ENCODE measurements around the gene COL13A1. TPM values are rescaled to one million over a fixed set of nuclear protein-coding genes. Genes with fewer than 3 reads are reported as not detected.

Gene COL13A1
- total and polyA plus RNA-seq, 2 donors from 2014 or later, result 4.0 to 5.2 TPM

- intact Hi-C loops (cut with DNase I), result no loop called here
- H3K36me3 ChIP-seq (ENCODE audit: control insufficient read depth in 2 of 3, insufficient read depth in 3 of 3, low read length in 3 of 3), result no peaks in the 10 kb centered on the region
- no peak overlapping the region for H3K9ac ChIP-seq (ENCODE audit: low read length in 3 of 3)
- no peak for TF ChIP-seq CTCF (IDR thresholded peaks at IDR 0.05; ENCODE audit: borderline replicate concordance, extremely low read depth, insufficient read depth)
- no peak overlapping the region for H3K4me3 ChIP-seq (ENCODE audit: low read length in 3 of 3)
- H3K4me1 ChIP-seq (ENCODE audit: control insufficient read depth in 2 of 3, insufficient read depth in 2 of 3, low read depth in 1 of 3, low read length in 3 of 3), result peaks cover 0 to 4% (median 0%) of the 10 kb centered on the region in 3 donors
- FAIRE-seq (no peak), DNase-seq (no peak)
- H3K27me3 ChIP-seq (ENCODE audit: control insufficient read depth, insufficient read depth, low read length), result no peaks in the 10 kb centered on the region
- no peaks in the 10 kb centered on the region for H3K9me3 ChIP-seq (ENCODE audit: control insufficient read depth in 2 of 3, insufficient read depth in 1 of 3, low read length in 3 of 3)
- no peak overlapping the region for H3K27ac ChIP-seq (ENCODE audit: low read depth in 2 of 2, low read length in 2 of 2)
Observed at GRCh38 chr10:69863580-69863979, 61.9 kb downstream of the COL13A1 start.

- no peaks in the 10 kb centered on the region for H3K27me3 ChIP-seq (ENCODE audit: control insufficient read depth, insufficient read depth, low read length)
- no peak overlapping the region for H3K9ac ChIP-seq (ENCODE audit: low read length in 3 of 3)
- intact Hi-C loops (cut with DNase I), result no loop called here
- H3K4me1 ChIP-seq (ENCODE audit: control insufficient read depth in 2 of 3, insufficient read depth in 2 of 3, low read depth in 1 of 3, low read length in 3 of 3), result peaks cover 0 to 4% (median 0%) of the 10 kb centered on the region in 3 donors
- no peak for DNase-seq
- no peak for TF ChIP-seq CTCF (IDR thresholded peaks at IDR 0.05; ENCODE audit: borderline replicate concordance, extremely low read depth, insufficient read depth)
- no peak for FAIRE-seq
- no peak overlapping the region for H3K4me3 ChIP-seq (ENCODE audit: low read length in 3 of 3)
- no peaks in the 10 kb centered on the region for H3K36me3 ChIP-seq (ENCODE audit: control insufficient read depth in 2 of 3, insufficient read depth in 3 of 3, low read length in 3 of 3)
- no peaks in the 10 kb centered on the region for H3K9me3 ChIP-seq (ENCODE audit: control insufficient read depth in 2 of 3, insufficient read depth in 1 of 3, low read length in 3 of 3)
- H3K27ac ChIP-seq (ENCODE audit: low read depth in 2 of 2, low read length in 2 of 2), result no peak overlapping the region
Observed at GRCh38 chr10:69864321-69864720, 62.6 kb downstream of the COL13A1 start.

- DNase-seq (no peak), FAIRE-seq (no peak)
- Histone ChIP-seq H3K9me3 (ENCODE audit: control insufficient read depth in 2 of 3, insufficient read depth in 1 of 3, low read length in 3 of 3) (no peaks in the 10 kb centered on the region), H3K9ac (ENCODE audit: low read length in 3 of 3) (no peak overlapping the region), H3K27me3 (ENCODE audit: control insufficient read depth, insufficient read depth, low read length) (no peaks in the 10 kb centered on the region), H3K27ac (ENCODE audit: low read depth in 2 of 2, low read length in 2 of 2) (no peak overlapping the region), H3K4me3 (ENCODE audit: low read length in 3 of 3) (no peak overlapping the region), H3K36me3 (ENCODE audit: control insufficient read depth in 2 of 3, insufficient read depth in 3 of 3, low read length in 3 of 3) (no peaks in the 10 kb centered on the region), H3K4me1 (ENCODE audit: control insufficient read depth in 2 of 3, insufficient read depth in 2 of 3, low read depth in 1 of 3, low read length in 3 of 3) (peaks cover 0 to 4% (median 0%) of the 10 kb centered on the region in 3 donors)
- intact Hi-C loops (cut with DNase I), result no loop called here
- TF ChIP-seq CTCF (IDR thresholded peaks at IDR 0.05; ENCODE audit: borderline replicate concordance, extremely low read depth, insufficient read depth), result no peak
Observed at GRCh38 chr10:69865450-69865849, 63.7 kb downstream of the COL13A1 start.

- H3K4me3 ChIP-seq (ENCODE audit: low read length in 3 of 3), result no peak overlapping the region
- H3K9me3 ChIP-seq (ENCODE audit: control insufficient read depth in 2 of 3, insufficient read depth in 1 of 3, low read length in 3 of 3), result no peaks in the 10 kb centered on the region
- H3K27me3 ChIP-seq (ENCODE audit: control insufficient read depth, insufficient read depth, low read length), result no peaks in the 10 kb centered on the region
- H3K9ac ChIP-seq (ENCODE audit: low read length in 3 of 3), result no peak overlapping the region
- peak in 1 of 5 donors; percentile 46 for DNase-seq
- no peak for FAIRE-seq
- no peaks in the 10 kb centered on the region for H3K36me3 ChIP-seq (ENCODE audit: control insufficient read depth in 2 of 3, insufficient read depth in 3 of 3, low read length in 3 of 3)
- TF ChIP-seq CTCF (IDR thresholded peaks at IDR 0.05; ENCODE audit: borderline replicate concordance, extremely low read depth, insufficient read depth), result no peak
- intact Hi-C loops (cut with DNase I), result no loop called here
- no peak overlapping the region for H3K27ac ChIP-seq (ENCODE audit: low read depth in 2 of 2, low read length in 2 of 2)
- H3K4me1 ChIP-seq (ENCODE audit: control insufficient read depth in 2 of 3, insufficient read depth in 2 of 3, low read depth in 1 of 3, low read length in 3 of 3), result peaks cover 0 to 4% (median 0%) of the 10 kb centered on the region in 3 donors
Observed at GRCh38 chr10:69866246-69866687, 64.6 kb downstream of the COL13A1 start.

Measured in kidney (tissue), 14 donors.